GF-D8 (cell line): ENCODE data around the gene MOSPD3.
"Not testable (repeated sequence)": the region's sequence is repeated elsewhere in the genome, so short reads cannot be mapped to it uniquely, and the experiment has no call there.

Experiments used
- DNase-seq: peaks from one replicate; lab custom pipeline; 2025; lab: John Stamatoyannopoulos, UW

The MOSPD3 gene

DNA sequence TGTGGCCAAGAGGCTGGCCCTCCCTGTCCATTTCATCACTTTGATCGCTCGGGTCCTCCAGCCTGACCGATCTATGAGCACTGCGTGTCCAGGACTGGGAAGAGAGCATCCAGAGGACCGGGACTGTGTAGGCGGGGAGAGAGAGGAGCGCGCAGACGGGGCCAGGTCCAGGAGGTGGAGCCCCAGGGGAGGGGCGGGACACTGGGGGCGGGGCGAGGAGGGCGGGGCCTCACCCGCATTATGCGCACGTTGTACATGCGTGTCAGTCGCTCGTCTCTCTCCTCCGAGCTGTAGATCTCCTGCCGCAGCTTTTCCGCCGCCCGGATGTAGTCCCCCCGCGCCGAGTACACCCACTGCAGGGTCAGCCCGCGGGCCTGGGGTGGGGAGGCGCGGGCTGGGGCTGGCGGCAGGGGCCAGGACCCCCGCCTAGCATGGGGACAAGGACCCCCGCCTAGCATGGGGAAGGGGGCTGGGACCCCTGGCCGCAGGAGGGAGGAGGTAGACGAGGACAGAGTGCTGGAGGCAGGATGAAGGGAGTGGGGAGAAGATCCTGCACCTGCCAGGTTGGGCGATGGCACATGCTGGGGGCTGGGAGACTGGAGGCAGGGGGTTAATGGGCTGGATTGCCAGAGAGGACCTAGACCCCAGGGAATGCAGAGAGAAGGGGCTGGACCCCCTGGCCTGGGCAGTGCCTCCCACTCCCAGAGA lies 14.3 kb downstream of the MOSPD3 start:
- DNase-seq: no peak

DNA sequence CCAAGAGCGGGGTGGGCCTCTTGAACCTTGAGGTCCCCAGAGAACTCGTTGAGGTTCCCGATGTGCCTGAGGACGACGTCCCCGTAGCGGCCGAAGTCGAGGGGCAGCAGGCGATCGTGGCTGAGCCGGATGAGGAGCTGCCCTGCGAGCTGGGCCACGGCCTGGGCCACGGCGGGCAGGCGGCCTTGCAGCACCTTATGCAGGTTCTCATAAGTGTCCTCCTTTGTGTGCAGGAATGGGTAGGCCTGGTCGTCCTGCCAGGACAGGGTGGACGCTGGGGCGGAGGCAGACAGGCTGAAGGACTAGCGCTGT lies 14.9 kb downstream of the MOSPD3 start:
- DNase-seq: no peak

DNA sequence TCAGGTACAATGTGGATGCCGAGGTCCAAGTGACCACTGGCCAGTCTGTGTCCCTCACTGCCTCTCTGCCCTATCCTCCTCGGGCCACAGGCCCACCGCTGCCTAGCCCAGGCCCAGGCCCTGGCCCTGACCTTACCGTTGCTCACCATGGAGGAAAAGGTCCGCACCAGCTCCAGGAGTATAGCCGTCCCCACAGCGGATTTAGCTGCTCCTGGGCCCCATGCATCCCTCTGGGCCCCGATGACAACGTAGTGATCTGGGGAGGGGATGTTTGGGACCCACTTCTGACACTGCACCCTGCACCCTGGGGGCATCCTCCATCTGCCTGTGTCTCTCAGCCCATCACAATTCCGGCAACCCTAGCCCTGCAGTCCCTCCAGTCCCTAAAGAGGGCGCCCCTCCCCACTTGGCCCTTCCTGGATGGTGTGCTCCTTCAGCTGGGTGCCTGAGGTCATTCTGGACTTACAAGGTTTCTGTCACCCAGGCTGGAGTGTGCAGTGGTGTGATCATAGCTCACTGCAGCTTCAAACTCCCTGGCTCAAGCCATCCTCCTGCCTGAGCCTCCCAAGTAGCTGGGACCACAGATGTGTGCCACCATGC lies 16.9 kb downstream of the MOSPD3 start:
- DNase-seq: no peak

DNA sequence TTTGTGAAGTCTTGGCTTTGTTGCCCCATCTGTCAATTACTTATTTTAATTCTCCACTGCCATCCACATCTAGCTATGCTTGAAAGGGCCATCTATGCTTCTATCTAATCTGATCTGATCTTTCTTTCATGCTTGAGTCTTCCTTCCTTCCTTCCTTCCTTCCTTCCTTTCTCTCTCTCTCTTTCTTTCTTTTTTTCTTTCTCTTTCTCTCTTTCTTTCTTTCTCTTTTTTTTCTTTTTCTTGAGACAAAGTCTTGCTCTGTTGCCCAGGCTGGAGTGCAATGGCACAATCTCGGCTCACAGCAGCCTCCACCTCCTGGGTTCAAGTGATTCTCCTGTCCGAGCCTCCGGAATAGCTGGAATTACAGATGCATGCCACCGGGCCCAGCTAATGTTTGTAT lies 17.7 kb downstream of the MOSPD3 start:
- no peak for DNase-seq

DNA sequence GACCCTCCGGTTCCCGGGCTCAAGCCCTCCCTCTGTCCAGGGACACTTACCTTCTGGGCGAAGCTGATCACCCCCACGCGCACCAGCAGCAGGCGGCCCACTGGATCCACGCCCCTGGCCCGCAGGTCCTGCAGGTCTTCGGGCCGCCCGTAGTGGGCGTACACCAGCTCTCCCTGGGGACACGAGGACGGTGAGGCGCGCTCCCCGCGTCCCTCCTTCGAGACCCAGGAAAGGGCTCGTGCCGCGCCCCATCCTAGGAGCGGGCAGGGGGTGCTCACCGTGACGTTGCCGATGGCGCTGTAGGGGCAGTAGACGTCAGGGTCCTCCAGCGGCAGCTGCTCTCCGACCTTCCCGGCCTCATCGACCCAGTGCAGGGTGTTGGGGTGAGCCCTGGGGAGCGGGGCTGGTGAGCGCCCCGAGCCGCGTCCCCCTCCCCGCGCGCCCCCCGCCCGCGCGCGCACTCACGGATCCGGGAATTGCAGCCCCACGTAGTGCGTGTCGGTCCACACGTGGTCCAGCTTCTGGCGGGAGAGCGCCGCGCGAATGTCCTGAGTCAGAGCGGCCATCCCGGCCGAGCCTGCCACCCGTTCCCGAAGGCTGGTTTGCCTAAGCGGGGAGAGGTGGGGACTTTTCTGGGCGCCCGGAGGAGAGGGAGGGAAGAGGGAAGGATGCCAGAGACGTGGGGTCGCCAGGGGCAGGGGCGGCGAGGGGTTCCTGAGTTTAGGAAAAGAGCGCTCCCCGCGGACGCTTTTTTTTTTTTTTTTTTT lies 20.8 kb downstream of the MOSPD3 start:
- DNase-seq: peak; percentile 60

DNA sequence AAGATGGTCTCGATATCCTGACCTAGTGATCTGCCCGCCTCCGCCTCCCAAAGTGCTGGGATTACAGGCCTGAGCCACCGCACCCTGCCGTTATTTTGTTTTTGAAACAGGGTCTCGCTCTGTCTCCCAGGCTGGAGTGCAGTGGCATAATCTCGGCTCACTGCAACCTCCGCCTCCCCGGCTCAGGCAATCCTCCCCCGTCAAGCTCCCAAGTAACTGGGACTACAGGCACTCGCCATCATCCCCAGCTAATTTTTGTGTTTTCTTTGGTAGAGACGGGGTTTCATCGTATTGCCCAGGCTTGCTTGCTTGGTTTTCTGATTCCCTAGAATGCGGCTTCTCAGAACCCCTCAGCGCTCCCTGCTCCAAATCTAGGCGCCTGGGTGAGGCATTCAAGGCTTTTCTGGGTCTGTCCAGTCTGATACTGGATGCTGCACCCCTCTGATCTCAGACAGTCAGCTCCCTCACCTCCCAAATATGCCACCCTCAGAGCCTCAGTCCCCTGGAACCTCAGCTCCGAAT lies 27.7 kb downstream of the MOSPD3 start:
- no peak for DNase-seq

DNA sequence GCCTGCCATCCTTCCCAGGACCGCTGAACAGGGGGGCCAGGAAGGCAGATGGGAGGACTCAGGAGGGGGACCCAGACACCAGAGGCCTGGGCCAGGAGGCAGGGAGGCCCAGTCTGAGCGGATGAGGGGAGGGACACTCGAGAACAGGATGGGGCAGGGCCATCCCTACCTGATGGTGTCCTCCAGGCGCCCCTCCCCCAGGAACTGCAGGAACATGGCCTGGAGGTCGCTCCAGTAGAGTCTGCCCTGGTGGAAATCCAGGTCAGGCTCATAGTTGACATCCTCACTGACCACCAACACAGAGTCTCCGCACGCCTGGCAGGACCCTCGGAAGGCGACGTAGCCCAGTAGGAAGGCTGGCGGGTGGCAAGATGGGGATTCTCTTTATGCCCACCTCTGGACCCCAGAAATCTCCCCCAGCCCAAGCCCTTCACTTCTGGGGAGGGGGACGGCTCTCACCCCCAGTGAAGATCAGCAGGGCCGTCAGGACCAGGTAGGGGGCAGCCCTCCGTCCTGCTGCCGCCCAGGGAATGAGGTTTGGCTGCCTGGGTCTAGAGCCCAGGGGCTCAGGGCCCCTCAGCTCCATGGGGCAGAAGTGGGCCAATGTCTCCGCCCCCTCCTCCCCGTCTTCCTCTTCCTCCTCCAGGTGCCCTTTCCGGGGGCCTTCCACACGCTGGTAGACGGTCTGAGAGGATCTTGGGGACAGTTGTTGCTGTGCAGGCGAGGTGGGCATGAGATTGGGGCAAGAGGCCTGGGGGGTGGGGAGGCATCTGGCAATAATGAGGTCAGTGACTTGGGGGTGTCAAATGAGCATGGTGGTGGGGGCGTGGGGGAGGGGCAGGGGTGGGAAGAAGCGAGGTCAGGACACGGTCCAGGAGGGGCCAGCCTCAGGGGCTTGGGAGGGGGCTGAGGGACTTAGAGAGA lies 28.4 kb downstream of the MOSPD3 start:
- DNase-seq: no peak

DNA sequence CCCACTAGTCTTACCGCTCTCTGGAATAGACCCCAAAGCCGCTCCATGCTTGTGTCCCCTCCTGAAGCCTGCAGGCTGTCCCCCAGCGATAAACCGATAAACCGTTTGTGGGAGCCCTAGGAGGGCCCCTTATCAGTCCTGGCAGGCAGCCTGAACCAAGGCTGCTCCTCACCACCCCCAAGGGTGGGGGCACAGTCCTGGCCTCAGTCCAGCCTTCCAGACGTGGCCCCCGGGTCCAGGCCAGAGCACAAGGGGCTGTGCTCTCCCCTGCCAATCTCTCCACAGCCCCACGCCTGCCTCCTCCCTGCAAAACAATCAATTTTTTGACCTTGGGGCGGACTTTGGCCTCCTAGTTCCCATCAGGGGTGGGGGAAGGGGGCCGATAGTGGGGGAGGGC lies 29.1 kb downstream of the MOSPD3 start, which contains the start of gene TFR2:
Gene TFR2 (minus strand): TSS at position 90 of the 397 bp plus-strand sequence. CDS start 43 bp downstream, at position 47.
- no peak for DNase-seq

DNA sequence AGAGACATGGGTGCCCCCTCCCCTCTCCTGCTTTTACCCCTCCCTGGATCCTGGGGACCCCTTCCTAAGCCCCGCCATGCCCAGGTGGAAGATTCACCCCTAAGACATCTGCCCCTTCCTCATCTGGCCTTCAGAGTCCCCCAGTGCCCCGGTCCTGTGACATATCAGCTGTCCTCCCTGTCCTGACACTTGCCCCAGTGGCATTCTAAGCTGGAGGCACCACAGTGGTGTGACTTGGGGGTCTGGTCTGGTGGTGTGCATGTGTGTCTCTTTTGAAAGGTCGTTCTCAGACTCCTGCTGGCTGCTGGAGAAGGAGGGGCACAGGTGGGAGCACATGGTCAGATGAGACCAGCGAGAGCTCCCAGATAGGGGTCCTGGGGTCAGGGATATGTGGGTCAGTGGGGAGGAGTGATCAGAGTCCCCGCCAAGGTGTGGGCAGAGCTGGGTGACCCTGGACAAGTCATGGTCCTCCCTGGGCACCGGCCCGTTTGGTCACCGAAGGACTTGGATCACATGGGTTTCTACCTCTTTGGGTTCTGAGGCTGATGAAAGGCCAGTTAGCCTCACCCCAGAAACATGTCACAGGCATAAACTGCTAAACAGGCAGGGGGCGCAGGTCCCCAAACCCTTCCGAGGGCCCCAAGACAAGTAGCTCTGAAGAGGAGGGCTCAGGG lies 29.7 kb downstream of the MOSPD3 start:
- no peak for DNase-seq

DNA sequence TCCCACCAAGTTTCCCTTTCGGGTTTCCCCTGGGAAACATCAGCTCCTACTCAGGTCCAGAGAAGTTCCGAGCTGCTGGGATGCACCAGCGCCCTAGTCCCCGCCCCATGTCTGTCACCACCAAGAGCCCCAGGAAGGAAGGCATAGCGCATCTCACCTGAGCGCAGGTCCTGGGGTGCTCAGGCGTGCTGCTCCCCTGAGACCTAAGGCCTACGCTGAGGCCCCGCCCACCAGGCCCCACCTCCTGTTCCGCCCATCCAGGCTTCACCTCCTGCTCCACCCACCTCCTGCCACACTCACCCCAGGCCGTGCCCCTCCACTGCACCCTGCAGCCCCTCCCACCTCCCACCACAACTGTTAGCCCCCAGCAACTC lies 30.2 kb downstream of the MOSPD3 start:
- no peak for DNase-seq

DNA sequence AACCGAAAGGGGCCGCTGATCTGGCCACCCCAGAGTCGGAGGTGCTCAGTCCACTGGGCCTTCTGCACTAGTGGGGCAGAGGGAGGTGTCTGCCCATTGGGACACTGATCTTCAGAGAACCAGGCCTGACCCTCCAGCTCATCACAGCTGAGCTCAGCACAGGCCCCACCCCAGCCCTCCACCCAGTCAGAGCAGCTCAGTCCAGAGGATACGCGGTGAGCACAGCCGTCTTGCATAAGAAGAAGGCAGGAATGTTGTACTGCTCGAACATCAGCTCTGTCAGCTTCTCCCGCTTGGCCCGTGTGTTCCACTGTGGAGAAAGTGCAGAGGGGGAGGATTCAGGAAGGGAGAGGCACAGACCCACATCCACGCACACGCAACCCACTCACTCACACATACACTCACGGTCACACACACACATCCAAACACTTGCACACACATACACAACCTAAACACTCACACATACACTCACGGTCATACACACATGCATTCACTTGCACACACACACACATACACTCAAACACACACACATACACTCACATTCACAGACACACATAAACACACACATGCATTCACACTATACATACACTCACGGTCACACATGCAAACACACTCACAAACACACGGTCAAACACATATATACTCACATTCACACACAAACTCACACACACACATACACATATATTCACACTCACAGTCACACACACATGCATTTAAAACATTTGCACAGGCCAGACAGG lies 37.7 kb downstream of the MOSPD3 start:
- no peak for DNase-seq

DNA sequence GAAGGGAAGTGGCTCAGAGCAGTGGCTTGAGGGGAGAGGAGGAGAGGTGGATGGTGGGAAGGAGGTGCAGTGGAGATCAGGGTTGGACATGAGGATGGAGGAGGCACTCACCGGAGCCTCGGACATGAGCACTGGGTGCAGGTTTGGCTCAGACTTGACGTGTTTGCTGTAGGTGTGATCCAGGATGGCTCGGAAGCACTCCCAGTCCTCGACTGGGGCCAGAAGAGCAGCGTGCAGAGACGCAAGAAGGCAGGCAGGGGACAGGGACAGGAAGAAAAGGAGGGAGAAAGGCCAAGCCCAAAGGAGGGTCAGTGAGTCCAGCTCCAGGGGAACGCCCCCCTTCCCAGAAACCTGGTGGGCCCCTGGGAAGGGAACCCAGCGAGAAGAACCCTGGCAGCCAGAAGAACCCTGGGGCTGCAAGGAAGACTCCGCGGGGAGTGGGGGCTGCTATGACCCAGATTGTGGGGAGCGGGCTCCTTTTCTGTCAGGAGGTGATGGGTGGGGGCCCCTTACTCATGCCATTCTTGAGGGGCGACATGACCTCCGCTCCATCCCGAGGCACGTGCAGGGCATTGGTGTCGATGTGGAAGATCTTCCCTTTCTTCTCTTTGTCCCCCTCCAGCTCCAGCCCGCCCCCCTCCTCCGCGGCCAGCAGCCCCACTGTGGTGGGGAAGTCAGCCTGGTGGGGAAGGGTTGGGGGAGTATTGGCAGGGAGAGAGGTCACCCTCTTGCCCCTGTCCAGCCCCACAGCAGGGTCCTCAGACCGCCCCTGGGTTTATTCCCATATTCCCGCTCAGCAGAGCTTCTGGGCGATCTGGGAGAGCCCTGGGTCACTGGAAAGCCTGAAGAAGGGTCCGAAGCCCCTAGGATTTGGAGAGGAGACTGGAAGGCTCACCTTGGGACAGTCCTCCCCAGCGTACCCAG lies 42.8 kb downstream of the MOSPD3 start:
- DNase-seq: no peak

DNA sequence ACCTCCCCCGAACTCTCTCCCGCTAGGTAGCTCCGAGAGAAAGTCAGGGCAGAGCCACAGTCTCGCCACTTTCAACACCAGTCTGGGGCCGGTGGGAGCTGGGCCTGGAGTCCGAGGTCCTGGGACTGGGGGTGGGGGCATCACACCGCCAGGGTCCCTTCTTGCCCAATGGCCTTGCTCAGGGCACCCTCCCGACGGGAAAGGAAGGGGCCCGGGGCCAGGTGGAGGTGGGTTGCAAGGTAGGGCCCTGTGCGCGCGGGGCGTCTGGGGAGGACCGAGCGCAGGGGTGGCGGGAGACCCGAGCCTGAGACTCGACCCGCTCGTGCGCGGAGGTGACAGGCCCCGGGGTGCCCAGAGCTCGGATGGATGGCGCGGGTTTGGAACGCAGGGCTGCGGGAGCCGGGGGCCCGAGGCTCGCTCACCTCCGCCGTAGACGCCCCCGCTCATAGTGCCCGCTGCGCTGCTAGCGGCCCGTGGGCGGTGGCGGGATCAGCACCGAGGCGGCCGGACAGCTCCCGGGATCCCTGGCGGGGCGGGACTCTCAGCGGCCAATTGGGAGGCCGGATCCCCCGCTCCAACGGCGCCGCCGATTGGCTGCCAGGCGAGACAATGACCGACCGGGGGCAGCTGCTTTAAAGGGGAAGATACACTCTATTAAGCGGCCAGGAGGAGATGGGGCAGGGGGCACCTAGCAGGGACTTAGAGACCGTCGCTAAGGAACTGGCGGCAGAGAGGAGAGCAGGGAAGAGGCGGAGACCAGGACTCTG lies 43.8 kb downstream of the MOSPD3 start, which contains the start of gene ACTL6B:
Gene ACTL6B (minus strand): TSS at position 541 of the 767 bp plus-strand sequence. CDS start 94 bp downstream, at position 447.
- no peak for DNase-seq

DNA sequence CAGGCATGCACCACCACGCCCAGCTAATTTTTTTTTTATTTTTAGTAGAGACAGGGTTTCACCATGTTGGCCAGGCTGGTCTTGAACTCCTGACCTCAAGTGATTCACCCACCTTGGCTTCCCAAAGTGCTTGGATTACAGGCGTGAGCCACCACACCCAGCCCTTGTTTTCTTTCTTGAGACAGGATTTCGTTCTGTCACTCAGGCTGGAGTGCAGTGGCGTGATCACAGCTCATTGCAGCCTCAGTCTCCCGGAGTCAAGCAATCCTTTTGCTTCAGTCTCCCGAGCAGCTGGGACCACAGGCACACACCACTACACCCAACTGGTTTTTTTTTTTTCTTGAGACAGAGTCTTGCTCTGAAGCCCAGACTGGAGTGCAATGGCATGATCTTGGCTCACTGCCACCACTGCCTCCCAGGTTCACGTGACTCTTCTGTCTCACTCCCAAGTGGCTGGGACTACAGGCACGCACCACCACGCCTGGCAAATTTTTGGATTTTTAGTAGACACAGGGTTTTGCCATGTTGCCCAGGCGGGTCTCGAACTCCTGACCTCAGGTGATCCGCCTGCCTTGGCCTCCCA lies 49.9 kb downstream of the MOSPD3 start:
- not testable (repeated sequence) for DNase-seq
